Smooth muscle cell (in vitro differentiated cells): ENCODE results near the gene CDH13. TPM values are rescaled to one million over a fixed set of nuclear protein-coding genes. Genes with fewer than 3 reads are reported as not detected.

Experiments used
- DNase-seq: peaks from one replicate; lab custom pipeline; 2025; ENCODE audit not compliant: unreplicated experiment; lab: John Stamatoyannopoulos, UW
- H2AFZ ChIP-seq: fragments of 200-600 bp; sonication (generic); 2 replicates; pipeline ENCODE4 v1.6.0; 2016; ENCODE audit warnings: antibody characterized with exemption, low read depth, mild to moderate bottlenecking
- H3F3A ChIP-seq: fragments of 200-600 bp; sonication (generic); 2 replicates; pipeline ENCODE4 v1.6.0; 2017; ENCODE audit warnings: antibody characterized with exemption, low read depth
- H3K27ac ChIP-seq: fragments of 200-600 bp; sonication (generic); 2 replicates; pipeline ENCODE4 v1.5.1; 2016; ENCODE audit warnings: low read depth, mild to moderate bottlenecking
- H3K27me3 ChIP-seq: fragments of 200-600 bp; sonication (generic); 2 replicates; pipeline ENCODE4 v1.6.1; 2016; ENCODE audit warnings: low read depth, mild to moderate bottlenecking
- H3K36me3 ChIP-seq: fragments of 200-600 bp; sonication (generic); 2 replicates; pipeline ENCODE4 v1.5.1; 2016; ENCODE audit warnings: low read depth
- H3K4me1 ChIP-seq: fragments of 200-600 bp; sonication (generic); 2 replicates; pipeline ENCODE4 v1.5.1; 2016; ENCODE audit warnings: low read depth
- H3K4me2 ChIP-seq: fragments of 200-600 bp; sonication (generic); 2 replicates; pipeline ENCODE4 v1.6.0; 2016; ENCODE audit warnings: mild to moderate bottlenecking
- H3K4me3 ChIP-seq: fragments of 200-600 bp; sonication (generic); 2 replicates; pipeline ENCODE4 v1.5.1; 2016; ENCODE audit warnings: mild to moderate bottlenecking
- H3K79me2 ChIP-seq: fragments of 200-600 bp; sonication (generic); 2 replicates; pipeline ENCODE4 v1.6.0; 2016; ENCODE audit warnings: low read depth, mild to moderate bottlenecking
- H3K9ac ChIP-seq: fragments of 200-600 bp; sonication (generic); 2 replicates; pipeline ENCODE4 v1.6.0; 2016; ENCODE audit warnings: low read depth
- H3K9me3 ChIP-seq: fragments of 200-600 bp; sonication (generic); replicated peaks from 2 replicates; pipeline ENCODE4 v1.5.1; 2016; ENCODE audit warnings: low read depth
- H4K20me1 ChIP-seq: fragments of 200-600 bp; sonication (generic); 2 replicates; pipeline ENCODE4 v1.6.0; 2016; ENCODE audit warnings: low read depth
- WGBS: methylation state at CpG from one replicate; pipeline ENCODE4 v1.1.7; 2016; ENCODE audit warnings: low lambda C conversion rate; 5-methylcytosine and 5-hydroxymethylcytosine counted together
- polyA plus RNA-seq: library from polyadenylated mRNA; unstranded; fragments of >200 nt; fragmentation: Nextera tagmentation; extraction: Ambion mirVana; gene quantifications from 2 replicates; pipeline ENCODE4 v1.2.1, GENCODE V29; 2016
- total RNA-seq: library from RNA; depleted of rRNA; stranded (reverse); fragments of >200 nt; gene quantifications from 2 replicates; pipeline ENCODE4 v1.2.3, GENCODE V29; 2014
- TF ChIP-seq, protein P1 (sequence below): fragments of 200-600 bp; sonication (generic); IDR thresholded peaks from 2 replicates; pipeline ENCODE4 v1.5.1; 2017; ENCODE audit warnings: borderline replicate concordance, mild to moderate bottlenecking, antibody characterized with exemption; ENCODE audit not compliant: insufficient read depth, poor library complexity, severe bottlenecking

The CDH13 gene
- total and polyA plus RNA-seq, 2 experiments from 2014 or later: 12.1 to 32.2 TPM

GRCh38 chr16:82987767-82988166, 361.0 kb downstream of the CDH13 start:
- Histone ChIP-seq H3F3A (no peaks in the 10 kb centered on the region), H2AFZ (no peak overlapping the region), H3K4me3 (no peak overlapping the region), H3K9me3 (no peaks in the 10 kb centered on the region), H3K4me1 (no peaks in the 10 kb centered on the region), H4K20me1 (no peaks in the 10 kb centered on the region), H3K27ac (no peak overlapping the region), H3K79me2 (no peaks in the 10 kb centered on the region), H3K9ac (no peak overlapping the region), H3K36me3 (no peaks in the 10 kb centered on the region), H3K4me2 (no peak overlapping the region), H3K27me3 (no peaks in the 10 kb centered on the region)
- TF ChIP-seq, protein P1, sequence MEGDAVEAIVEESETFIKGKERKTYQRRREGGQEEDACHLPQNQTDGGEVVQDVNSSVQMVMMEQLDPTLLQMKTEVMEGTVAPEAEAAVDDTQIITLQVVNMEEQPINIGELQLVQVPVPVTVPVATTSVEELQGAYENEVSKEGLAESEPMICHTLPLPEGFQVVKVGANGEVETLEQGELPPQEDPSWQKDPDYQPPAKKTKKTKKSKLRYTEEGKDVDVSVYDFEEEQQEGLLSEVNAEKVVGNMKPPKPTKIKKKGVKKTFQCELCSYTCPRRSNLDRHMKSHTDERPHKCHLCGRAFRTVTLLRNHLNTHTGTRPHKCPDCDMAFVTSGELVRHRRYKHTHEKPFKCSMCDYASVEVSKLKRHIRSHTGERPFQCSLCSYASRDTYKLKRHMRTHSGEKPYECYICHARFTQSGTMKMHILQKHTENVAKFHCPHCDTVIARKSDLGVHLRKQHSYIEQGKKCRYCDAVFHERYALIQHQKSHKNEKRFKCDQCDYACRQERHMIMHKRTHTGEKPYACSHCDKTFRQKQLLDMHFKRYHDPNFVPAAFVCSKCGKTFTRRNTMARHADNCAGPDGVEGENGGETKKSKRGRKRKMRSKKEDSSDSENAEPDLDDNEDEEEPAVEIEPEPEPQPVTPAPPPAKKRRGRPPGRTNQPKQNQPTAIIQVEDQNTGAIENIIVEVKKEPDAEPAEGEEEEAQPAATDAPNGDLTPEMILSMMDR: no peak
- WGBS: 74% methylated on average over 3 of the region's 3 CpGs
- DNase-seq: no peak

GRCh38 chr16:82990155-82990554, 363.4 kb downstream of the CDH13 start:
- Histone ChIP-seq H3F3A (no peaks in the 10 kb centered on the region), H4K20me1 (no peaks in the 10 kb centered on the region), H3K36me3 (no peaks in the 10 kb centered on the region), H3K4me1 (no peaks in the 10 kb centered on the region), H2AFZ (no peak overlapping the region), H3K9me3 (no peaks in the 10 kb centered on the region), H3K4me2 (no peak overlapping the region), H3K9ac (no peak overlapping the region), H3K27ac (no peak overlapping the region), H3K4me3 (no peak overlapping the region), H3K79me2 (no peaks in the 10 kb centered on the region), H3K27me3 (no peaks in the 10 kb centered on the region)
- TF ChIP-seq, protein P1: no peak
- no peak for DNase-seq
- 85% methylated on average over 3 of the region's 3 CpGs for WGBS

DNA sequence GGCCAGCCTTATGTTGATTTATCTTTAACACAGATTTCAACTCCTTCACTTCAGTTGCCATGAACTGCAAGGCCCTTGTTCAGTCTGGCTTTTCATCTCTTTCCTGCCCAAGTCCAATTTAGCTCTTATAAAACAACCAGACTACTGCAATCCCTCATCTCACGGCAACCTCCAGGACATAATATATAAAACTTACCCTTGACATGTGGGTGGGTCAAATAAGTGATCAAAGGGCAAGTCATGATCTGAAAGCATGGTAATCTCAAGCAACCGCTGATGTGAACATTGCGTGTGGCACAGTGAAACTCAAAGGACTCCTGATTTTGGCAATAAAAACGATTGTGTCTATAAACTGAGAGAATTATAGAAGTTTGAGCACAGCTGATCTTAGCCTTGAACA, 364.6 kb downstream of the CDH13 start:
- TF ChIP-seq, protein P1: no peak
- Histone ChIP-seq H3K79me2 (no peaks in the 10 kb centered on the region), H4K20me1 (no peaks in the 10 kb centered on the region), H3K27me3 (no peaks in the 10 kb centered on the region), H3K4me3 (no peak overlapping the region), H3K4me2 (no peak overlapping the region), H3K4me1 (no peaks in the 10 kb centered on the region), H3F3A (no peaks in the 10 kb centered on the region), H3K36me3 (no peaks in the 10 kb centered on the region), H3K27ac (no peak overlapping the region), H3K9ac (no peak overlapping the region), H3K9me3 (no peaks in the 10 kb centered on the region), H2AFZ (no peak overlapping the region)
- no peak for DNase-seq
- WGBS: 89% methylated on average over 4 of the region's 4 CpGs

GRCh38 chr16:82991966-82992675, 365.4 kb downstream of the CDH13 start:
- TF ChIP-seq, protein P1: no peak
- H3K27ac ChIP-seq: no peak overlapping the region

More at GRCh38 chr16:82991966-82992675, 365.4 kb downstream of the CDH13 start:
- H3K79me2 ChIP-seq: no peaks in the 10 kb centered on the region
- WGBS: 27% methylated on average over 4 of the region's 4 CpGs
- no peak for DNase-seq
- no peak overlapping the region for H3K9ac ChIP-seq
- peak overlapping the region; percentile 41 for H2AFZ ChIP-seq
- H3K36me3 ChIP-seq: no peaks in the 10 kb centered on the region
- no peaks in the 10 kb centered on the region for H3F3A ChIP-seq
- no peak overlapping the region for H3K4me3 ChIP-seq
- H3K27me3 ChIP-seq: no peaks in the 10 kb centered on the region
- H3K4me1 ChIP-seq: no peaks in the 10 kb centered on the region
- no peak overlapping the region for H3K4me2 ChIP-seq
- no peaks in the 10 kb centered on the region for H3K9me3 ChIP-seq
- no peaks in the 10 kb centered on the region for H4K20me1 ChIP-seq
